ENCODE data around the gene SERGEF.

DNA sequence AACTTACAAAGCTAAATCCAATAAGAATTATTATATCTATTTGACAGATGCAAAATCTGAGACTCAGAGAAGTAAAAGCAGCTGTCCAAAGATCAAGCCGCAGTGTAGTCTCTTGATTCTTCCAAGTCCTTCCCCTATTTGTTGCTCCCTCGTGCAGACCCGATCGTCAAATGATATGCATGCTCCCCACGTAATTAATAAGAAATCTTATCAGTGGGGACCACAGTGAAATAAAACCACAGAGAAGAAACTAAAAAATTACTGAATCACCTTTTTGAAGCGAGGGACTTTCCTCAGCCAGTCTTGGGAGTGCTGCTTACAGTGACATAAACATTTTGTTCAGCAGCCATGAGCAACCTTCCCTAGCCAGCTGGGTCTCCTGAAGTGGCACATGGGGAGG is 64.6 kb downstream of the SERGEF start:
- TF ChIP-seq, protein P1, sequence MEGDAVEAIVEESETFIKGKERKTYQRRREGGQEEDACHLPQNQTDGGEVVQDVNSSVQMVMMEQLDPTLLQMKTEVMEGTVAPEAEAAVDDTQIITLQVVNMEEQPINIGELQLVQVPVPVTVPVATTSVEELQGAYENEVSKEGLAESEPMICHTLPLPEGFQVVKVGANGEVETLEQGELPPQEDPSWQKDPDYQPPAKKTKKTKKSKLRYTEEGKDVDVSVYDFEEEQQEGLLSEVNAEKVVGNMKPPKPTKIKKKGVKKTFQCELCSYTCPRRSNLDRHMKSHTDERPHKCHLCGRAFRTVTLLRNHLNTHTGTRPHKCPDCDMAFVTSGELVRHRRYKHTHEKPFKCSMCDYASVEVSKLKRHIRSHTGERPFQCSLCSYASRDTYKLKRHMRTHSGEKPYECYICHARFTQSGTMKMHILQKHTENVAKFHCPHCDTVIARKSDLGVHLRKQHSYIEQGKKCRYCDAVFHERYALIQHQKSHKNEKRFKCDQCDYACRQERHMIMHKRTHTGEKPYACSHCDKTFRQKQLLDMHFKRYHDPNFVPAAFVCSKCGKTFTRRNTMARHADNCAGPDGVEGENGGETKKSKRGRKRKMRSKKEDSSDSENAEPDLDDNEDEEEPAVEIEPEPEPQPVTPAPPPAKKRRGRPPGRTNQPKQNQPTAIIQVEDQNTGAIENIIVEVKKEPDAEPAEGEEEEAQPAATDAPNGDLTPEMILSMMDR (IDR thresholded peaks at IDR 0.05; ENCODE audit: insufficient read depth, low read length, poor library complexity, severe bottlenecking): no peak
- no peak for TF ChIP-seq EZH2phosphoT487 (conservative IDR thresholded peaks at IDR 0.05; ENCODE audit: low read length)
